Heart right ventricle (tissue), 16 donors: ENCODE results near the gene MMP12. TPM values are rescaled to one million over a fixed set of nuclear protein-coding genes. Genes with fewer than 3 reads are reported as not detected.

Experiments used
- ATAC-seq, 8 donors: fragments of 200-7000 bp; cut with Tn5 transposase; one replicate each; pipeline ENCODE4 v1.9.1; 2020; ENCODE audit warnings: mild to moderate bottlenecking in 8 of 8, moderate library complexity in 8 of 8, moderate number of reproducible peaks in 1 of 8
- DNase-seq, 2 donors: peaks; one replicate each; pipeline ENCODE4 v3.0.0-alpha.2; 2020
- H3K27ac ChIP-seq, 10 donors: fragments of 200-600 bp; sonication (generic) in 2 of 10; one replicate each; pipeline versions ENCODE4 v1.5.0 to v1.8.0; 2020 to 2022; ENCODE audit warnings: mild to moderate bottlenecking in 3 of 10
- H3K27me3 ChIP-seq, 7 donors: fragments of 200-600 bp; one replicate each; pipeline ENCODE4 v1.8.0; 2021 to 2022; ENCODE audit warnings: mild to moderate bottlenecking in 2 of 7
- H3K36me3 ChIP-seq, 9 donors: fragments of 200-600 bp; sonication (generic) in 1 of 9; one replicate each; pipeline versions ENCODE4 v1.5.0 to v1.8.0; 2020 to 2022; ENCODE audit warnings: mild to moderate bottlenecking in 2 of 9
- H3K4me1 ChIP-seq, 9 donors: fragments of 200-600 bp; sonication (generic) in 1 of 9; one replicate each; pipeline versions ENCODE4 v1.5.0 to v1.8.0; 2020 to 2022; ENCODE audit warnings: mild to moderate bottlenecking in 4 of 9
- H3K4me3 ChIP-seq, 10 donors: fragments of 200-600 bp; sonication (generic) in 2 of 10; one replicate each; pipeline versions ENCODE4 v1.5.0 to v1.8.0; 2020 to 2022; ENCODE audit warnings: mild to moderate bottlenecking in 7 of 10, moderate library complexity in 2 of 10
- H3K9me3 ChIP-seq, 11 donors: fragments of 200-600 bp in 10 of 11; sonication (generic) in 2 of 11; one replicate each; pipeline versions ENCODE4 v1.5.0 to v1.8.0; 2013 to 2022; ENCODE audit warnings: mild to moderate bottlenecking in 2 of 11, control low read depth in 1 of 11, moderate library complexity in 1 of 11
- CTCF ChIP-seq, 9 donors: fragments of 200-600 bp; sonication (generic) in 2 of 9; IDR thresholded peaks; one replicate each; pipeline versions ENCODE4 v1.5.0 to v1.8.0; 2021 to 2022; ENCODE audit warnings: antibody characterized with exemption in 9 of 9, mild to moderate bottlenecking in 5 of 9, moderate library complexity in 1 of 9
- WGBS, 2 donors: extraction: QIAGEN DNeasy Blood & Tissue Kit; methylation state at CpG; one replicate each; pipeline ENCODE4 v1.1.7; 2013; ENCODE audit warnings: inconsistent platforms in 1 of 2; 5-methylcytosine and 5-hydroxymethylcytosine counted together
- intact Hi-C, 10 donors: fragments of 100-400 bp; cut with DNase I; formaldehyde crosslinking; loops; one replicate each; pipeline versions ENCODE4 v1.11.1 to v1.14.2; 2022
- polyA plus RNA-seq, 2 donors: library from polyadenylated mRNA; stranded (reverse); fragments of 200-250 nt; gene quantifications; one replicate each; pipeline ENCODE4 v1.2.3, GENCODE V29; 2013
- total RNA-seq, 10 donors: library from RNA; stranded (reverse); fragmentation: NEBNext Ultra II Directional in 3 of 10; extraction: Animal tissue kit (Norgen Biotek cat#: 25700) in 3 of 10; gene quantifications; one replicate each; pipeline versions ENCODE4 v1.2.1 to v1.2.4, GENCODE V29; 2021 to 2023
- donor health status: Arrhythmogenic right ventricular cardiomyopathy.
- donor health status: ischemic (EF 13 %, LVEDD 7.1; RV severe dilation, severe dysfunction).
- donor health status: healthy with polysubstance abuse.
- donor health status: DM: no; HTN: yes; CAD: no.
- donor health status: DM: no; HTN: no; CAD: no.
- donor health status: ischemic (EF 25% LVEDD 6.9; RV normal size, moderate dysfunction).
- donor health status: ischemic (EF 25% LVEDD 5.7; RV mildly dilated, moderate dysfunction).
- donor health status: healthy.
- donor health status: DM: yes; HTN: yes; CAD: no.
- donor health status: Ischemic cardiomyopathy.
- donor health status: ischemic (EF 35%, LVEDD 5.7; RV mildly dilated, moderate dysfunction).
- donor health status: nonischemic (EF 11% LVEDD 7.7; RV severe dilation, severe dysfunction).
- donor health status: DM: yes; HTN: yes; CAD: no.
- donor health status: PGD.
- donor health status: ischemic (EF 29% LVEDD 5.4; RV normal size, mild dysfunction).
- donor health status: nonischemic (EF 23%, LVEDD 6.1; RV moderate dilation, normal function).

Gene MMP12
- total and polyA plus RNA-seq, 12 donors = 0.30 TPM; not detected in 11

GRCh38 chr11:102840018-102840417, 34.8 kb downstream of the MMP12 start:
- Histone ChIP-seq H3K27me3 (peaks cover 0 to 5% (median 0%) of the 10 kb centered on the region in 7 donors), H3K36me3 (no peaks in the 10 kb centered on the region), H3K9me3 (no peaks in the 10 kb centered on the region), H3K27ac (no peak overlapping the region), H3K4me3 (no peak overlapping the region), H3K4me1 (no peaks in the 10 kb centered on the region)
- no peak for DNase-seq
- TF ChIP-seq CTCF (IDR thresholded peaks at IDR 0.05) = no peak
- ATAC-seq = no peak
- 40 to 41% methylated on average over 5 of the region's 5 CpGs for WGBS, 2 donors
- intact Hi-C loops = no loop called here

- Histone ChIP-seq H3K4me1 (no peaks in the 10 kb centered on the region), H3K9me3 (no peaks in the 10 kb centered on the region), H3K27me3 (peaks cover 0 to 3% (median 0%) of the 10 kb centered on the region in 7 donors), H3K27ac (no peak overlapping the region), H3K4me3 (no peak overlapping the region), H3K36me3 (no peaks in the 10 kb centered on the region)
- 74 to 76% methylated on average over 2 of the region's 2 CpGs for WGBS, 2 donors
- DNase-seq = no peak
- ATAC-seq = no peak
- intact Hi-C loops = loop anchor here in 1 of 10 donors (10.0 kb wide), 2 partner anchors 57 to 97 kb away; no protein-coding TSS in a partner anchor
- no peak for TF ChIP-seq CTCF (IDR thresholded peaks at IDR 0.05)
Observed at GRCh38 chr11:102837646-102838045, 37.1 kb downstream of the MMP12 start.

GRCh38 chr11:102837156-102837555, 37.6 kb downstream of the MMP12 start:
- H3K4me1 ChIP-seq = no peaks in the 10 kb centered on the region
- no peak overlapping the region for H3K4me3 ChIP-seq
- no peaks in the 10 kb centered on the region for H3K36me3 ChIP-seq
- H3K27me3 ChIP-seq = peaks cover 0 to 8% (median 0%) of the 10 kb centered on the region in 7 donors
- intact Hi-C loops = loop anchor here in 1 of 10 donors (10.0 kb wide), 2 partner anchors 58 to 98 kb away; no protein-coding TSS in a partner anchor
- TF ChIP-seq CTCF (IDR thresholded peaks at IDR 0.05) = no peak
- DNase-seq = no peak
- no peaks in the 10 kb centered on the region for H3K9me3 ChIP-seq
- ATAC-seq = no peak
- no peak overlapping the region for H3K27ac ChIP-seq
- WGBS, 2 donors = 91 to 94% methylated on average over 2 of the region's 2 CpGs

GRCh38 chr11:102836290-102836875, 38.4 kb downstream of the MMP12 start:
- Histone ChIP-seq H3K27ac (no peak overlapping the region), H3K9me3 (no peaks in the 10 kb centered on the region), H3K4me1 (no peaks in the 10 kb centered on the region), H3K27me3 (peaks cover 0 to 15% (median 1%) of the 10 kb centered on the region in 7 donors), H3K36me3 (no peaks in the 10 kb centered on the region), H3K4me3 (no peak overlapping the region)
- 65 to 71% methylated on average over 3 of the region's 3 CpGs for WGBS, 2 donors
- intact Hi-C loops = loop anchor here in 1 of 10 donors (10.0 kb wide), 2 partner anchors 58 to 98 kb away; no protein-coding TSS in a partner anchor
- ATAC-seq (no peak), DNase-seq (no peak)
- TF ChIP-seq CTCF (IDR thresholded peaks at IDR 0.05) = no peak
